Iris pigment epithelial cell (primary cell): ENCODE data around the gene NUP85.
A peak's percentile ranks its signal among the peaks of the same experiment; 100 is the strongest.
"Not testable (repeated sequence)": the region's sequence is repeated elsewhere in the genome, so short reads cannot be mapped to it uniquely, and the experiment has no call there.

Experiments used
- DNase-seq: peaks from one replicate; pipeline ENCODE4 v3.0.0-alpha.2; 2011; ENCODE audit warnings: low read depth

NUP85 gene

GRCh38 chr17:75267411-75268232 lies 62.1 kb downstream of the NUP85 start:
- DNase-seq, result no peak

- no peak for DNase-seq
These were observed 64.4 kb downstream of the NUP85 start for GRCh38 chr17:75269844-75270217.

DNA sequence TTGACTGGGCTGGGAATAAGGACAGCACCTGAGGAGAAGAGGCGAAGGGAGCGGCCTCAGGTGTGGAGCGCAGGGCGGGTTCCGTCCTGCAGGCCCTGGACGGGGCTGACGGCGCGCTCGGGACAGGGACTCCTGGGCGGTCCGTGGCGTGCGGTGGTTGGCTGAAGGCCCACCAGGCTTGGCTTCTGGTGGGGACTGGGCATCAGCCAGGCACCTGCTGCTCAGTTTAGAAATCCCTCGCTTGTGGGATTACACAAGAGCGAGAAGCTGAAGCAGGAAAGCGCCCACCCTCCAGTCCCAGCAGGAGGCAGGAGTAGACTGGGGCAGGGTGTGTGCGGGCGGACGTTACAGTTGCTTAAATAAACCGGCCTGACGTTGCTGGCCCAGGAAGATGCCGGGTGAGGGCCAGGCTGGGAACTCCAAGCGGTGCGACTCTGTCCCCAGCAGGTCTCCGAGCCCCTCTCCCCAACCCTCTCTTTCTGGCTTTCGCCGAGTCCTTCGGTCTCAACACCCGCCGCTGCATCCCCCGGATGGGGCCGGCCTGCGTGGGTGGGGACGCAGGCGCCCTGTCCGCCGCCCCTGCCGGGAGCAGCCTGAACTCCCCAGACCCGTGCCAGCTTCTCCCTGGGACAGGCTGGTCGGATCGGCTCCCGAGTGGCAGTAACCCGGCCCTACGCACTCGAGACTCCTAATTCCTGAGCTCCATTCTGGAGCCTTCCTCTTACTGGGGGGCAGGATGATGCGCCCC lies 64.9 kb downstream of the NUP85 start:
- peak; percentile 81 for DNase-seq

- peak; percentile 62 for DNase-seq
These were observed 65.4 kb downstream of the NUP85 start, which contains the start of gene MIF4GD for GRCh38 chr17:75270966-75271232. Gene MIF4GD (minus strand): TSS chr17:75271231. CDS start chr17:75270195, 1,036 bp downstream.

GRCh38 chr17:75271233-75271954 lies 65.9 kb downstream of the NUP85 start:
- peak; percentile 35 for DNase-seq

GRCh38 chr17:75271955-75272847 lies 66.7 kb downstream of the NUP85 start:
- peak; percentile 16 for DNase-seq

GRCh38 chr17:75272848-75273184 lies 67.3 kb downstream of the NUP85 start:
- DNase-seq, result no peak

DNA sequence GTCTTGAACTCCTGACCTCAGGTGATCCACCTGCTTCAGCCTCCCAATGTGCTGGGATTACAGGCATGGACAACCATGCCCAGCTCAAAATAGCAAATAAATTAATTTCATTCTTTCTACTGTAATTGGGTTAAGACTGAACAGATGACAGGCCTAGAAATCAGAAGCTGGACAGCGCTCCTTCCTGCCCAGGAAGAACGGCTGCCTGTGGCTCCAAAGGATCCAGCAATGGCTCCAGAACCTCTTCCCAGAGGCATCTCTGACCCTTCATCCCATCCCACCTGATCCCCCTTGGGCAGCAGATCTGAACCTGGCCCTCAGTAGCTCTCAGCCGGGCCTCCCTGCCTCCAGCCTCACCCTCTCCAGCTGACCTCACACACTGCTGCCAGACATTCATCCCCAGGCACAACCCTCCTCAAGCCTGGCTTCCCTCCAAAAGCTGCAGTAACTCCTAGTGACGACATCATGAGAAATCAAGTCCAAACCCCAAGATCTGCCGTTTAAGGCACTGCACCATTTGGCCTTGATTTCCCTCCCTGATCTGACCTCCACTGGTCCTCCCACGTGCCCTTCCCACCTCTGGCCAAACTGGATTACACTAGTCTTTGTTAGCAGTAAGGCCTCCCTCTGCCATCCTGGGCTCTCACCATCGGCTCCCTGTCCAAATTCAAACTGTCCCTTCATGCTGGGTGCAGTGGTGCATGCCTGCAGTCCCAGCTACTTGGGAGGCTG lies 68.7 kb downstream of the NUP85 start:
- DNase-seq, result peak; percentile 82

GRCh38 chr17:75277664-75278071 lies 72.2 kb downstream of the NUP85 start:
- peak; percentile 30 for DNase-seq

DNA sequence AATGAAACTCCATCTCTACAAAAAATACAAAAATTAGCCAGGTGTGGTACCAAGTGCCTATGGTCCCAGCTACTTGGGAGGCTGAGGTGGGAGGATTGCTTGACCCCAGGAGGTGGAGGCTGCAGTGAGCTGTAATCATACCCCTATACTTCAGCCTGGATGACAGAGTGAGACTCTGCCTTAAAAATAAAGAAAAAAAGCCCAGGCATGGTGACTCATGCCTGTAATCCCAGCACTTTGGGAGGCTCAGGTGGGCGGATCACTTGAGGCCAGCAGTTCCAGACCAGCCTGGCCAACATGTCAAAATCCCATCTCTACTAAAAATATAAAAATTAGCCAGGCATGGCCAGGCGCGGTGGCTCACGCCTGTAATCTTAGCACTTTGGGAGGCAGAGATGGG lies 74.7 kb downstream of the NUP85 start:
- not testable (repeated sequence) for DNase-seq

- DNase-seq, result no peak
These were observed 79.6 kb downstream of the NUP85 start for GRCh38 chr17:75285123-75285522.
